Measurements from ENCODE around the gene SPEG. TPM values are rescaled to one million over a fixed set of nuclear protein-coding genes. Genes with fewer than 3 reads are reported as not detected.

SPEG gene
- total RNA-seq, 1 experiment from 2014 or later, result 16.7 TPM

DNA sequence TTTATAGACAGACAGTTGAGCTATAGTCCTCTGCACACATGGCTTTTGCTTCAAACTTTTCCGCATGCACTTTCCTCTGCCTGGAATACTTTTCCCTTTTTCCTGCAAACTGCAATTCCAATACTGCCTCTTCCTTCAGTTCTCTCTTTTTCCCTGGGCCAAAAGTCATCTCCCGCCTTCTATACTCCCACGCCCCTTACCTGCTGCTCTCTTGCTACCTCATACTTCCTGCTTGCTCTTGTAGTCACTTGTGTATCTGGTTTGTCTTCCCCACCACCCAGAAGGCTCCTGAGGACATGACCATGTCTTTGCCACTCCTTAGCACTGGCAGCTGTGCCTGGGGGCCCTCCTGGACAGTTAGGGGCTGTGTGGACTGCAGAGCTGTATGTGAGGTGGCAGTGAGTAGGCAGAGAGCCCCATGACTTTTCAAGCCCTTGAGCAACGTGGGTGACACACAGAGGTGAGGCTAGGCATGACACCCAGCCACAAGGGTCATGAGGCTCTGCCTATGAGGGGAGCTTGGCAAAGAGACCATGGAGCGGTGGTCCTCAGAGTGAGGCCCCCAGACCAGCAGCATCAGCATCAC, 23.2 kb downstream of the SPEG start:
- Mint-ChIP-seq H3K36me3 (ENCODE audit: insufficient read depth, unreplicated experiment) (no peaks in the 10 kb centered on the region), H3K27me3 (ENCODE audit: unreplicated experiment) (no peaks in the 10 kb centered on the region), H3K27ac (ENCODE audit: unreplicated experiment) (no peak overlapping the region), H3K4me3 (ENCODE audit: low read depth, unreplicated experiment) (no peak overlapping the region), H3K9me3 (ENCODE audit: low read depth, unreplicated experiment) (no peaks in the 10 kb centered on the region), H3K4me1 (ENCODE audit: low read depth, unreplicated experiment) (peaks cover 19% of the 10 kb centered on the region)
- BruUV-seq (replicated peaks), result no TSS peak
- TF ChIP-seq, protein P1, sequence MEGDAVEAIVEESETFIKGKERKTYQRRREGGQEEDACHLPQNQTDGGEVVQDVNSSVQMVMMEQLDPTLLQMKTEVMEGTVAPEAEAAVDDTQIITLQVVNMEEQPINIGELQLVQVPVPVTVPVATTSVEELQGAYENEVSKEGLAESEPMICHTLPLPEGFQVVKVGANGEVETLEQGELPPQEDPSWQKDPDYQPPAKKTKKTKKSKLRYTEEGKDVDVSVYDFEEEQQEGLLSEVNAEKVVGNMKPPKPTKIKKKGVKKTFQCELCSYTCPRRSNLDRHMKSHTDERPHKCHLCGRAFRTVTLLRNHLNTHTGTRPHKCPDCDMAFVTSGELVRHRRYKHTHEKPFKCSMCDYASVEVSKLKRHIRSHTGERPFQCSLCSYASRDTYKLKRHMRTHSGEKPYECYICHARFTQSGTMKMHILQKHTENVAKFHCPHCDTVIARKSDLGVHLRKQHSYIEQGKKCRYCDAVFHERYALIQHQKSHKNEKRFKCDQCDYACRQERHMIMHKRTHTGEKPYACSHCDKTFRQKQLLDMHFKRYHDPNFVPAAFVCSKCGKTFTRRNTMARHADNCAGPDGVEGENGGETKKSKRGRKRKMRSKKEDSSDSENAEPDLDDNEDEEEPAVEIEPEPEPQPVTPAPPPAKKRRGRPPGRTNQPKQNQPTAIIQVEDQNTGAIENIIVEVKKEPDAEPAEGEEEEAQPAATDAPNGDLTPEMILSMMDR (IDR thresholded peaks at IDR 0.05; ENCODE audit: unreplicated experiment), result no peak
- intact Hi-C loops (cut with micrococcal nuclease; ENCODE audit: unreplicated experiment), result no loop called here
- DNase-seq, result no peak
- CTCF ChIA-PET, result interaction anchor here (0.8 to 1.3 kb wide), 3 partner anchors 8 to 38 kb away, joined by 3 to 5 read pairs (median 3); no protein-coding TSS in a partner anchor

DNA sequence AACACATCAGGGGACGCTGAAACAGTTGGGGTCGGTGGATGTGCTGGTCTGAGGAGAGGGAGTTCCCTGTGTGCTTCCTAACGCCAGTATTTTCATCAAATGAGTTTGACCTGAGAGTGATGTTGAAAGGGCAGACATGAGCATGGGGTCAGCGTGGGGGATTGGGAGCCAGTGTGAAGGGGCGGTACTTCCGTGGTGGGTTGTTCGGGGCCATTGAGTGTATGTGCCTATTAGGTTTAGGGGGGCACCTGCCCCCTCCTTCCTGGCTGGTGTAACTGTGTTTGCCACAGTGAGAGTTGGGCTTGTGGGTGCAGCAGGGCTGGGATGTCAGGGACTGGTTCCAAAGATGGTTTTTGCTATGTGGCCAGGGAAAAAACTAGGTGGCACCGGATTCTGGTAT, 24.4 kb downstream of the SPEG start:
- H3K27ac Mint-ChIP-seq (ENCODE audit: unreplicated experiment), result no peak overlapping the region
- H3K4me3 Mint-ChIP-seq (ENCODE audit: low read depth, unreplicated experiment), result no peak overlapping the region
- no peaks in the 10 kb centered on the region for H3K27me3 Mint-ChIP-seq (ENCODE audit: unreplicated experiment)
- no peak for DNase-seq
- BruUV-seq (replicated peaks), result no TSS peak
- peaks cover 10% of the 10 kb centered on the region for H3K4me1 Mint-ChIP-seq (ENCODE audit: low read depth, unreplicated experiment)
- H3K36me3 Mint-ChIP-seq (ENCODE audit: insufficient read depth, unreplicated experiment), result no peaks in the 10 kb centered on the region
- TF ChIP-seq, protein P1 (IDR thresholded peaks at IDR 0.05; ENCODE audit: unreplicated experiment), result no peak
- CTCF ChIA-PET, result interaction anchor here (0.6 to 1.5 kb wide), 6 partner anchors 9 to 71 kb away, joined by 3 to 22 read pairs (median 4); partner anchors contain the start of gene DNPEP
- intact Hi-C loops (cut with micrococcal nuclease; ENCODE audit: unreplicated experiment), result loop anchor here (1.0 kb wide), 1 partner anchor 71 kb away; no protein-coding TSS in a partner anchor
- no peaks in the 10 kb centered on the region for H3K9me3 Mint-ChIP-seq (ENCODE audit: low read depth, unreplicated experiment)

DNA sequence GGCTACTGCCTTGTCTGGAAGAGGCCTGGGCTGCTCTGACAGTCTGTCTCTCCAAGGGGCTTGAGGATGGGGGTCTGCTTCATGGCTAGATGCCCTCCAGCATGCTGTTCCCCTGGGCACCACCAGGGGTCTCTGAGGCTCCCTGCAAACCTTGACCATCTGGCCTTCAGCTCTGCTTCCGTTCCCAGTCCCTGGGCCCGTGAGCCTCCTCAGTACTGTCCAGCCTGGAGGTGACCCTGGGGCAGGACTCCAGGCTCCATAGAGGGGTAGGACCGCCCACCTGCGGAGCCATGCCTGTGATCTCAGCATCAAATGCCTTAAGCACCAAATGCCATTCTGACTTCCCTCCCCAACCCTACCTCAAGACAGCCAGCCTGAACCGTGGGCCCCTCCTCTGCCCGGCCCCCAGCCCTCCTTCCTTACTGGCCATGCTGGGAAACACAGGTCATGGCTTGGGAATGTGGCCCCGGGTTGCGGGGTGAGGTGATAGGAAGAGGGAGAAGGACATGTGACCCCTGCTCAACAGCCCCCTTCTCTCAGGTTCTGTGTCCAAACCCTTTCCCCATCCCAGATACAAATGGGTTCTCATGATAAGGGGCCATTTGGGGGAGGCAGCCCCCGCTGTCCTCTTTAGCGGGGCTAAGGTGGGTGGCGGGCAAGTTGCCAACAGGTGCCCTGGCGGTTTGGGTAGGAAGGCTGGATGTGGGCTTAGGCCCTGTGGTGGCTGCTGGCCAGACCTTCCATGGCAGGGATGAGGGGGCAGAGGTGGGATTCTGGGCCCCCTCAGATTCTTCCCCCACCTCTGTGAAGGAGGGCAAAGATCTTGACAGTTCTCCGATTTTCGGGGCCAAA, 25.0 kb downstream of the SPEG start:
- CTCF ChIA-PET, result interaction anchor here (0.6 to 1.5 kb wide), 7 partner anchors 8 to 72 kb away, joined by 3 to 22 read pairs (median 3); partner anchors contain the start of gene DNPEP
- Mint-ChIP-seq H3K9me3 (ENCODE audit: low read depth, unreplicated experiment) (no peaks in the 10 kb centered on the region), H3K36me3 (ENCODE audit: insufficient read depth, unreplicated experiment) (no peaks in the 10 kb centered on the region), H3K27me3 (ENCODE audit: unreplicated experiment) (no peaks in the 10 kb centered on the region), H3K27ac (ENCODE audit: unreplicated experiment) (no peak overlapping the region), H3K4me1 (ENCODE audit: low read depth, unreplicated experiment) (peaks cover 10% of the 10 kb centered on the region), H3K4me3 (ENCODE audit: low read depth, unreplicated experiment) (no peak overlapping the region)
- peak; percentile 72 for DNase-seq
- TF ChIP-seq, protein P1 (IDR thresholded peaks at IDR 0.05; ENCODE audit: unreplicated experiment), result peak; percentile 93
- no TSS peak for BruUV-seq (replicated peaks)
- intact Hi-C loops (cut with micrococcal nuclease; ENCODE audit: unreplicated experiment), result loop anchor here (1.0 kb wide), 1 partner anchor 71 kb away; no protein-coding TSS in a partner anchor

DNA sequence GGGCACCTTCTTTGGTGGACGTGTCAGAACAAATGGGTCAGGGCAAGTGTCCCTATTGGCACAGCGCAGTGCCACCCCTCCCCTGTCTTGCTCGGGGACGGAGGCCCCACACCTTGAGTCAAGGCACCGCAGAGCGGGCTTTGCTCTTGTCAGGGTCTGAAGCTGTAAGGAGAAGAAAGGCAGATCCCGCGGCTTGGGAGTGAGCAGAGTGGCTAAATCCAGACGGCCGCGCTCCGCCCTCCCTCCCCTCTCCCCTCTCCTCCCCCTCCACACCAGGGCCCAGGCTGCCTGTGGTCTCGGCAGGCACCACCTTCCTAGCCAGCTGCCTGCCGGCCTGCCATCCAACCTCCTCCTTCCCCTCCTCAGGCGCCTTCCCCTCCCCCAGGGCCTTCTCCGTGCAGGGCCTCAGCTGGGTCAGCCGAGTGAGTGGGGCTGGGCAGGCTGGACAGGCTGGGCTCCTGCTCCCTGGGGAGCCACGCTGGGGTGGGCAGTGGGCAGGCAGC, 25.8 kb downstream of the SPEG start:
- no TSS peak for BruUV-seq (replicated peaks)

More for the DNA sequence above, 25.8 kb downstream of the SPEG start:
- Mint-ChIP-seq H3K27ac (ENCODE audit: unreplicated experiment) (no peak overlapping the region), H3K4me1 (ENCODE audit: low read depth, unreplicated experiment) (peaks cover 10% of the 10 kb centered on the region), H3K4me3 (ENCODE audit: low read depth, unreplicated experiment) (no peak overlapping the region), H3K27me3 (ENCODE audit: unreplicated experiment) (no peaks in the 10 kb centered on the region), H3K9me3 (ENCODE audit: low read depth, unreplicated experiment) (no peaks in the 10 kb centered on the region), H3K36me3 (ENCODE audit: insufficient read depth, unreplicated experiment) (no peaks in the 10 kb centered on the region)
- CTCF ChIA-PET, result no interaction called here
- DNase-seq, result no peak
- TF ChIP-seq, protein P1 (IDR thresholded peaks at IDR 0.05; ENCODE audit: unreplicated experiment), result no peak
- intact Hi-C loops (cut with micrococcal nuclease; ENCODE audit: unreplicated experiment), result no loop called here

Data from Calu3 (cell line).